Kidney (tissue), 14 donors: Measurements from ENCODE around the gene C1QTNF12. TPM values are rescaled to one million over a fixed set of nuclear protein-coding genes. Genes with fewer than 3 reads are reported as not detected.

Experiments
- DNase-seq, 5 donors: peaks; one replicate each; pipeline ENCODE4 v3.0.0-alpha.2; 2013 to 2020
- FAIRE-seq: peaks from 2 replicates; lab custom pipeline; 2012; peaks lifted over from hg19 to GRCh38; lab: Jason Lieb, UNC
- H3K27ac ChIP-seq, 2 donors: one replicate each; pipeline ENCODE4 v1.7.0; 2013; ENCODE audit warnings: low read depth in 2 of 2, low read length in 2 of 2, inconsistent platforms in 1 of 2
- H3K27me3 ChIP-seq: one replicate; pipeline ENCODE4 v1.7.1; 2013; ENCODE audit warnings: low read length, inconsistent platforms; ENCODE audit not compliant: control insufficient read depth, insufficient read depth
- H3K36me3 ChIP-seq, 3 donors: one replicate each; pipeline versions ENCODE4 v1.7.0 to v1.7.1; 2013; ENCODE audit warnings: low read length in 3 of 3, control low read depth in 1 of 3, inconsistent platforms in 1 of 3; ENCODE audit not compliant: insufficient read depth in 3 of 3, control insufficient read depth in 2 of 3
- H3K4me1 ChIP-seq, 3 donors: one replicate each; pipeline versions ENCODE4 v1.7.0 to v1.7.1; 2013; ENCODE audit warnings: low read length in 3 of 3, inconsistent platforms in 1 of 3, low read depth in 1 of 3; ENCODE audit not compliant: control insufficient read depth in 2 of 3, insufficient read depth in 2 of 3
- H3K4me3 ChIP-seq, 3 donors: one replicate each; pipeline versions ENCODE4 v1.7.0 to v1.8.1; 2013; ENCODE audit warnings: low read length in 3 of 3, control low read depth in 1 of 3, inconsistent platforms in 1 of 3
- H3K9ac ChIP-seq, 3 donors: one replicate each; pipeline versions ENCODE4 v1.7.0 to v1.7.1; 2013; ENCODE audit warnings: low read length in 3 of 3, control low read depth in 1 of 3, inconsistent platforms in 1 of 3
- H3K9me3 ChIP-seq, 3 donors: one replicate each; pipeline versions ENCODE4 v1.7.0 to v1.7.1; 2013; ENCODE audit warnings: low read length in 3 of 3, control low read depth in 1 of 3, inconsistent platforms in 1 of 3; ENCODE audit not compliant: control insufficient read depth in 2 of 3, insufficient read depth in 1 of 3
- intact Hi-C: fragments of 100-400 bp; cut with DNase I; formaldehyde crosslinking; loops from one replicate; pipeline ENCODE4 v1.11.1; 2022
- polyA plus RNA-seq: library from polyadenylated mRNA; stranded (reverse); fragments of 350-450 nt; fragmentation: Illumina TruSeq; extraction: RNeasy Lipid Tissue Mini Kit (QIAGEN cat#74804); gene quantifications from one replicate; pipeline ENCODE4 v1.2.3, GENCODE V29; 2014; ENCODE audit warnings: low read depth, low replicate concordance; ENCODE audit not compliant: insufficient read depth
- total RNA-seq: library from RNA; stranded (reverse); fragmentation: NEBNext Ultra II Directional; extraction: Animal tissue kit (Norgen Biotek cat#: 25700); gene quantifications from one replicate; pipeline ENCODE4 v1.2.1, GENCODE V29; 2021
- TF ChIP-seq, protein P1 (sequence below): IDR thresholded peaks from 3 replicates; pipeline ENCODE4 v1.5.1; 2012; ENCODE audit warnings: mild to moderate bottlenecking, moderate library complexity, borderline replicate concordance; ENCODE audit not compliant: insufficient read depth; ENCODE audit errors: extremely low read depth
- donor health status: control.
- donor health status: control.
- donor health status: control.
- donor health status: control.
- donor health status: control.
- donor health status: DM: yes; HTN: yes; CAD: no.
- donor health status: Normal renal cell carcinoma (clear cell type).

C1QTNF12 gene
- total and polyA plus RNA-seq, 2 donors from 2014 or later, result 3.1 to 9.9 TPM

DNA sequence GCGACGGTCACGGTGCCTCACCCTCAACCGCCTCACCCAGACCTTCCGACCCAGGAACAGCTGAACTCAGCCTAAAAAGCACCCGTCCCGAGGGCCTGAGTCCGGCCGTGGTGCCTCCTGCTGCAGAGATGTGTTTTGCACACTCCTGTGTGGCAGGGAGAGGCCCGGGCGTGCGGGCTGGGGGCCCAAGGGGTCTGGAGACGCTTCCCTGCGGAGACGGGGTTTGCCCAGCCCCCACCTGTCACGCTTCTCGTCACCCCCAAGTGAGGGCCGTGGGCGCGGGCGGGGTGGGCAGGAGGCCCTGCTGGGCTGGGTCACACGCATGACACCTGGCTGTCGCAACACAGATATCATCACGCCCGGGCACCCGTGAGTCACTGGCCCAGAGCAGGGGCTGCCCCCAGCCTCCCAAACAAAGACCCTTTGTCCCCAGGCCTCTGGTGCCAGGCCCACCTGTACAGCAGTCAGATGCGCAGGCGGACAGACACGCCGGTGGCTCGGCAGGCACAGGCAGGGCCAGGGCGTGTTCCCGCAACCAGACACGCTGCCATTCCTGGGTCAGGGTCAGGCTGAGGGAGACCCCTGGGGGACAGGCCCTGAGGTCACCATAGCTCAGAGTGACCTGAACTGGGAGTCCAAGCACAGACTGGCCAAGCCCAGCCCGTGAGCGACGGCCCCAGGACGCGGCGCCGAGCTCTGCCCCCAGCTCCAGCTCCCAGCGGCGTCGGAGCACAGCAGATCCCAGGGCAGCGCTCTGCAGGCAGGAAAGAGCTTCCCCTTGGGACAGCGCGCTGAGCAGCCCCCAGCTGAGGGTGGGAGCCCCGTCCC is 8.4 kb downstream of the C1QTNF12 start:
- TF ChIP-seq, protein P1, sequence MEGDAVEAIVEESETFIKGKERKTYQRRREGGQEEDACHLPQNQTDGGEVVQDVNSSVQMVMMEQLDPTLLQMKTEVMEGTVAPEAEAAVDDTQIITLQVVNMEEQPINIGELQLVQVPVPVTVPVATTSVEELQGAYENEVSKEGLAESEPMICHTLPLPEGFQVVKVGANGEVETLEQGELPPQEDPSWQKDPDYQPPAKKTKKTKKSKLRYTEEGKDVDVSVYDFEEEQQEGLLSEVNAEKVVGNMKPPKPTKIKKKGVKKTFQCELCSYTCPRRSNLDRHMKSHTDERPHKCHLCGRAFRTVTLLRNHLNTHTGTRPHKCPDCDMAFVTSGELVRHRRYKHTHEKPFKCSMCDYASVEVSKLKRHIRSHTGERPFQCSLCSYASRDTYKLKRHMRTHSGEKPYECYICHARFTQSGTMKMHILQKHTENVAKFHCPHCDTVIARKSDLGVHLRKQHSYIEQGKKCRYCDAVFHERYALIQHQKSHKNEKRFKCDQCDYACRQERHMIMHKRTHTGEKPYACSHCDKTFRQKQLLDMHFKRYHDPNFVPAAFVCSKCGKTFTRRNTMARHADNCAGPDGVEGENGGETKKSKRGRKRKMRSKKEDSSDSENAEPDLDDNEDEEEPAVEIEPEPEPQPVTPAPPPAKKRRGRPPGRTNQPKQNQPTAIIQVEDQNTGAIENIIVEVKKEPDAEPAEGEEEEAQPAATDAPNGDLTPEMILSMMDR, result no peak
- no peak overlapping the region for H3K4me3 ChIP-seq
- H3K27me3 ChIP-seq, result no peaks in the 10 kb centered on the region
- no peak overlapping the region for H3K27ac ChIP-seq
- intact Hi-C loops, result loop anchor here (10.0 kb wide), 1 partner anchor 113 kb away; no protein-coding TSS in a partner anchor
- DNase-seq (peak in 4 of 5 donors; percentile 41 to 79 (median 50)), FAIRE-seq (no peak)
- H3K4me1 ChIP-seq, result peaks cover 0 to 2% (median 0%) of the 10 kb centered on the region in 3 donors
- H3K36me3 ChIP-seq, result no peaks in the 10 kb centered on the region
- no peaks in the 10 kb centered on the region for H3K9me3 ChIP-seq
- H3K9ac ChIP-seq, result no peak overlapping the region

DNA sequence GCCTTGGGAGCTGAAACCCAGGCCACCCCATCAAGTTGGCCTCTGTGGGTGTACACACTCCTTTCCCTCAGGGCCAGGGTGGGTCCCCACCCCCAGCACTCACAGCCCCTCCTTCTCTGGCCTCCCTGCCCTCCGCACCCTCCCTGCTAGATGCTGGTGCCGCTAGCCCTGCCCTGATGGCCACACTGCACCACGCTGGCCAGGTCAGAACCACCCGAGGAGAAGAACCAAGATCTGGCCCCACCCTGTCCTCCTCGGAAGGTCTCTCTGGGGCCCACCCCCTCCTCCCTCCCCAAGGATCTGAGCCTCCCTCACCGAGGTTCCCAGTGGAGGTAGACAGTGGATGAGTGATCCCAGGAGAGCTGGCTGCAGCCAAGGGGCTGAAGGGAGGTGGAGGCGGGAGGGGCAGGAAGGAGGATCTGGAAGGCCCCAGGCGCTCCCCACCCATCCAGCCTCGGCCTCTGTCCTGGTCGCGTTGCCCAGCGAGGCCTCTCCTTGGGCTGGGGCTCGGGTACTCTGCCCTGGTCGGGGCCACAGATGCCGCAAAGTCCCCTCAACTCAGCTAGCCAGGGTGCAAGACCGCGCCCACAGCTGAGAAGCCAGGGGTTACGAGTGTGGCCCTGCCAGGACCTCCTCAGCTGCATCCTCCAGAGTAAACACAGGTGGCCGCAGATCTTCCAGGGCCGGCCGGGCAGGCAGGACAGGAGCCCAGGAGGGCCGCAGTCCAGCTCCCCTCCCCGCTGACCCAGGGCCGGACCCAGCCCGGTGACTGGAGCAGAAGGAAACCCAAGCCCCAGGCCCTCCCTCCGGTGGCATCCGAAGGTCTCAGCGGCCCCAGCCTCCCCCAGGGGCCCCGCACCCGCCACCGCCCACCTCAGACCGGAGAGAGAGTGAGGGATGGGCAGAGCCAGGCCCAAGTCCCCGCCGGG is 9.3 kb downstream of the C1QTNF12 start:
- Histone ChIP-seq H3K4me3 (no peak overlapping the region), H3K4me1 (peaks cover 0 to 9% (median 0%) of the 10 kb centered on the region in 3 donors), H3K27ac (no peak overlapping the region), H3K9me3 (no peaks in the 10 kb centered on the region), H3K27me3 (no peaks in the 10 kb centered on the region), H3K36me3 (no peaks in the 10 kb centered on the region), H3K9ac (no peak overlapping the region)
- TF ChIP-seq, protein P1, result no peak
- FAIRE-seq (no peak), DNase-seq (peak in 4 of 5 donors; percentile 46 to 75 (median 48))
- intact Hi-C loops, result loop anchor here (10.0 kb wide), 1 partner anchor 112 kb away; no protein-coding TSS in a partner anchor

DNA sequence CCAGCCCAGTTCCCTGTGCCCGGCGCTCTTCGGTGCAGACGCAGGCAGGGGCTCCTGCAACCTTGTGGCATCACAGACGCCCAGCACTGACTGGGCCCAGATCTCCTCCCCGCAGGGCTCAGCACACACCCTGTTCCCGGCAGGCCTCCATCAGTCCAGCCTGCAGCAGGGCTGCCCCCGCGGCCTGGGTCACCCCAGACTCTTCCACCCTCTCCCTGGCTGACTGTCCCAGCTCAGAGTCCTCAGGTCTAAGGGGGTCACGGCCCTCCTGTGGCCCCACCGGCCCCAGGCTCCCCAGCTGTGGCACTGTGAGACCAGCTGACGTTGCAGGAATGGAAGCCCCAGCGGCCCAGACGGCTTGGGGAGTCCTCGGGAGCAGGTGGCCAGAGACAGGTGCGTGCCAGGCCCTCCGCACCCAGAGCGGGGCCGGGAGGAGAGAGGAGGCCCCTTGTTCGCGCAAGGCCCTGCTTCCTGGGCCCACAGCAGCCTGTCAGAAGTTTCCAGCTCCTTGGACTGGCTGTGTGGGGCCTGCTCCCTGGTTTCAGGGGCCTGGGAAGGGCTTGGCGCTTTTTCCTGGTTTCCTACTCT is 10.3 kb downstream of the C1QTNF12 start:
- Histone ChIP-seq H3K27me3 (no peaks in the 10 kb centered on the region), H3K4me1 (peaks cover 0 to 9% (median 0%) of the 10 kb centered on the region in 3 donors), H3K27ac (no peak overlapping the region), H3K9ac (no peak overlapping the region), H3K4me3 (no peak overlapping the region), H3K36me3 (no peaks in the 10 kb centered on the region), H3K9me3 (no peaks in the 10 kb centered on the region)
- intact Hi-C loops, result loop anchor here (10.0 kb wide), 1 partner anchor 111 kb away; no protein-coding TSS in a partner anchor
- DNase-seq (no peak), FAIRE-seq (no peak)
- TF ChIP-seq, protein P1, result no peak
